ENCODE results near the gene FKBP15.
"Not testable (repeated sequence)": the region's sequence is repeated elsewhere in the genome, so short reads cannot be mapped to it uniquely, and the experiment has no call there.

Gene FKBP15

GRCh38 chr9:113181165-113181564 is 39.9 kb downstream of the FKBP15 start:
- DNase-seq (ENCODE audit: low read depth, low spot score): no peak

GRCh38 chr9:113179839-113180238 is 41.2 kb downstream of the FKBP15 start:
- DNase-seq (ENCODE audit: low read depth, low spot score): no peak

- peak; percentile 78 for DNase-seq (ENCODE audit: low read depth, low spot score)
Measured at GRCh38 chr9:113178087-113178486, 43.0 kb downstream of the FKBP15 start.

GRCh38 chr9:113177251-113177650 is 43.8 kb downstream of the FKBP15 start:
- DNase-seq (ENCODE audit: low read depth, low spot score): no peak

- DNase-seq (ENCODE audit: low read depth, low spot score): no peak
Measured at GRCh38 chr9:113176803-113177202, 44.3 kb downstream of the FKBP15 start.

GRCh38 chr9:113173341-113173740 is 47.7 kb downstream of the FKBP15 start:
- DNase-seq (ENCODE audit: low read depth, low spot score): no peak

GRCh38 chr9:113168809-113169208 is 52.3 kb downstream of the FKBP15 start:
- DNase-seq (ENCODE audit: low read depth, low spot score): no peak

GRCh38 chr9:113166039-113166438 is 55.0 kb downstream of the FKBP15 start:
- no peak for DNase-seq (ENCODE audit: low read depth, low spot score)

GRCh38 chr9:113164536-113165300 is 56.4 kb downstream of the FKBP15 start:
- DNase-seq (ENCODE audit: low read depth, low spot score): peak; percentile 70

- no peak for DNase-seq (ENCODE audit: low read depth, low spot score)
Measured at GRCh38 chr9:113163001-113163400, 58.1 kb downstream of the FKBP15 start.

- peak; percentile 61 for DNase-seq (ENCODE audit: low read depth, low spot score)
Measured at GRCh38 chr9:113160571-113160970, 60.5 kb downstream of the FKBP15 start.

GRCh38 chr9:113158446-113158845 is 62.6 kb downstream of the FKBP15 start:
- no peak for DNase-seq (ENCODE audit: low read depth, low spot score)

GRCh38 chr9:113156880-113157279 is 64.2 kb downstream of the FKBP15 start:
- DNase-seq (ENCODE audit: low read depth, low spot score): no peak

- DNase-seq (ENCODE audit: low read depth, low spot score): no peak
Measured at GRCh38 chr9:113155911-113156588, 65.0 kb downstream of the FKBP15 start.

GRCh38 chr9:113154946-113155345 is 66.1 kb downstream of the FKBP15 start:
- no peak for DNase-seq (ENCODE audit: low read depth, low spot score)

GRCh38 chr9:113154471-113154870 is 66.6 kb downstream of the FKBP15 start:
- peak; percentile 69 for DNase-seq (ENCODE audit: low read depth, low spot score)

GRCh38 chr9:113153599-113153998 is 67.5 kb downstream of the FKBP15 start:
- DNase-seq (ENCODE audit: low read depth, low spot score): no peak

GRCh38 chr9:113152699-113153098 is 68.4 kb downstream of the FKBP15 start:
- no peak for DNase-seq (ENCODE audit: low read depth, low spot score)

GRCh38 chr9:113151696-113152630 is 69.1 kb downstream of the FKBP15 start:
- no peak for DNase-seq (ENCODE audit: low read depth, low spot score)

- DNase-seq (ENCODE audit: low read depth, low spot score): peak; percentile 95
Measured at GRCh38 chr9:113150670-113151611, 70.1 kb downstream of the FKBP15 start, which contains the start of gene SLC31A2. TSS of gene SLC31A2 (plus strand) at chr9:113151007. CDS start at chr9:113151075, 68 bp downstream.

GRCh38 chr9:113149561-113149960 is 71.5 kb downstream of the FKBP15 start:
- DNase-seq (ENCODE audit: low read depth, low spot score): not testable (repeated sequence)
